GM10266 (cell line): Measurements from ENCODE around the gene TSPOAP1.

Experiments
- DNase-seq: peaks from one replicate; pipeline ENCODE4 v3.0.0; 2012; ENCODE audit errors: extremely low spot score
- CTCF ChIP-seq: IDR thresholded peaks from 2 replicates; pipeline ENCODE4 v1.5.1; 2012; ENCODE audit warnings: mild to moderate bottlenecking, low read depth; ENCODE audit not compliant: control insufficient read depth, insufficient read depth; ENCODE audit errors: missing control alignments

Gene TSPOAP1

DNA sequence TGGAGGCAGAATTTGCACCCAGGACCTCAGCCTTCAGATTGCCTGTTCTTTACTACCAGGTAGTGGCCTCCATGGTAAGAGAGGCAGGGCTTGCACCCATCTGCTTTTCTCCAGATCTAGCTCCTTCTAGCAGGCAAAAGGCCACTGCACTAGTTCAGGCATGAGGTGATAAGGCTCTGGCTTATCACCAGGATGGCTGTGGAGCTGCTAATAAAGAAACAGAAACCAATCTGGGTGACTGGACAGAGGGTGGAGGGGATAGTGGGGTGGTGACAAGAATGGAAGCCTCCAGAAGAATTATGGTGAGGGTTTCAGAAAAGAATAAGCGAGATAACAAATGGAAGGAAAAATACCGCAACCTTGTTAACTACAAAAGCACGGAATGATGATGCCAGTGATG lies 38.9 kb upstream of the TSPOAP1 start:
- no peak for DNase-seq

GRCh38 chr17:58365980-58366595 lies 37.5 kb upstream of the TSPOAP1 start:
- no peak for TF ChIP-seq CTCF
- DNase-seq = no peak

More for the DNA sequence above, 38.9 kb upstream of the TSPOAP1 start:
- TF ChIP-seq CTCF = no peak

- DNase-seq = no peak
- no peak for TF ChIP-seq CTCF
Measured at GRCh38 chr17:58365185-58365979, 36.8 kb upstream of the TSPOAP1 start.

DNA sequence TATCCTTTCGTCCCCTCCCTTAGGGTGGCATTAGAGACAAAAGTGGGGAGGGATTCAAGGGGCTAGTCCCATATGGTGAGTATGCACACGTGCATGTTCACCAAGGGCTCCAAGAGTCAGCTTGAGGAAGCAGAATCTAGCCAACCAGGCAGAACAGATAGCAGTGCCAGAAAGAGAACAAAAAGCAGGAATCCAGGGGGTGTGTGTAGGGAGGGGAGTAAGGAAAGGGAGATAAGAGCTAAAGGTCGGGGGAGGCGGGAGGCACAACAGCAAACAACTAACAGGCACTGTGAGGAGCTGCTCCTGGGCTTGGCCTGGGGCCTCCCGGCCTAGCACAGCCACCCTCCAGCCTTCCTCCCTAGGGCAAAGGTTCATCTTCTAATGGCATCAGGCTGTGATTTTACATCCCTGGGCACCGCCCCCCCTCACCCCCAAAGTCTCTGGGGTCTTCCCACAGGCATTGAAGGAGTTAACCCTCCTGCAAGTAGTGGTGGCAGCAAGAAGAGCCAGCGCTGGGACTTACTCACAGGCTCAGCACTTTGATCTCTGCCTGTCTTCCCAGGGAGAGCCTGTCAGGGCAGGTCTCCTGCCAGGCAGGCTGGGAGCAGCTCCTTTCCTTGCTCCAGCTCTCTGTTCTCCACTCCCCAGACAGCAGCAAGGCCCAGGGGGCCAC lies 35.8 kb upstream of the TSPOAP1 start:
- TF ChIP-seq CTCF = no peak
- DNase-seq = no peak

DNA sequence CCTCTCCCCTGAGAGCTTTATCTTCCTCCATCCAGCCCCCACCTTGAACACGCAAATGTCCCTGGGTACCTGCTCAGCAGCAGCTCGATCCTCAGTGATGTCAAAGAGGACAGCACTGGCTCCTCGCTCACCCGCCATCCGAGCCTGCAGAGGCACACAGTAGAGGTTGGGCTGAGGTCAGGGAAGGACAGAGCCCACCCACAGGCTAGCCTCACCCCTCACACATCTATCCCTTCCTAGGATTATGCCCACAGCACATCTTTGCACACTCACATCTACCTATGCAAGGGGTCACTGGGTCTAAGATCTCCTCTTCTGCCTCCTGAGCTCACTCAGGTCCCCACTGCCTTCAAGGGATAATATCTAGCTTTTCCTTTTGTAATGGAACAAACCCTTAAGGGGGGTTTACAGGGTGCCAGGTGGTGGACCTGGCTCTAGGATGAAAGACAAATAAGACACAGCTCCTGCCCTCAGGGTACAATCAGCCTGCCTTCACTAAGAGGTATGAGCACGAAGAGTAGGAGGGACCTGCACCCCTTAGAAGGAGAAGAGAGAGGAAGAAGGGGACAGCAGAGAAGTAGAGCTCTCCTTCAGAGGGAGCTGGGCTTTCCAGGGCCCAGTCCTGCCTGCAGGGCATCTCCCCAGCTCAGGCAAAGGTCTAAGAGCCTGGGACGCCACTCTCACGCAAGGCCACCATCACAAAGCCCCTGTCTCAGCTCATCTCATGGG lies 35.0 kb upstream of the TSPOAP1 start:
- TF ChIP-seq CTCF = no peak
- no peak for DNase-seq

- no peak for DNase-seq
Measured at GRCh38 chr17:58362368-58363014, 33.9 kb upstream of the TSPOAP1 start.

More at GRCh38 chr17:58362368-58363014, 33.9 kb upstream of the TSPOAP1 start:
- no peak for TF ChIP-seq CTCF
